ENCODE data around the gene B4GALNT3.

Gene B4GALNT3

GRCh38 chr12:578748-579419 lies 119.1 kb downstream of the B4GALNT3 start:
- DNase-seq: no peak

GRCh38 chr12:579420-580110 lies 119.8 kb downstream of the B4GALNT3 start:
- no peak for DNase-seq

- no peak for DNase-seq
Observed at GRCh38 chr12:580813-581212, 121.1 kb downstream of the B4GALNT3 start.

GRCh38 chr12:581321-581720 lies 121.6 kb downstream of the B4GALNT3 start:
- DNase-seq: no peak

GRCh38 chr12:581746-582145 lies 122.0 kb downstream of the B4GALNT3 start:
- no peak for DNase-seq

- DNase-seq: no peak
Observed at GRCh38 chr12:583251-583869, 123.6 kb downstream of the B4GALNT3 start.

GRCh38 chr12:585062-586061 lies 125.6 kb downstream of the B4GALNT3 start:
- DNase-seq: no peak

- DNase-seq: no peak
Observed at GRCh38 chr12:586318-587071, 126.8 kb downstream of the B4GALNT3 start.

GRCh38 chr12:587132-588023 lies 127.6 kb downstream of the B4GALNT3 start:
- no peak for DNase-seq

- DNase-seq: no peak
Observed at GRCh38 chr12:588024-588322, 128.2 kb downstream of the B4GALNT3 start.

GRCh38 chr12:588646-589045 lies 128.9 kb downstream of the B4GALNT3 start:
- no peak for DNase-seq

- DNase-seq: no peak
Observed at GRCh38 chr12:590206-590750, 130.5 kb downstream of the B4GALNT3 start.

GRCh38 chr12:591167-592023 lies 131.7 kb downstream of the B4GALNT3 start:
- no peak for DNase-seq

- DNase-seq: no peak
Observed at GRCh38 chr12:592024-592505, 132.3 kb downstream of the B4GALNT3 start.

GRCh38 chr12:593396-594270 lies 133.9 kb downstream of the B4GALNT3 start:
- DNase-seq: no peak

- DNase-seq: no peak
Observed at GRCh38 chr12:597926-598568, 138.3 kb downstream of the B4GALNT3 start.

- DNase-seq: no peak
Observed at GRCh38 chr12:599756-600155, 140.0 kb downstream of the B4GALNT3 start.

Data from stimulated activated CD4-positive, alpha-beta T cell treated with anti-CD3 and anti-CD28 coated beads, Interleukin-4, amount 100 ng/mL, for 24 hours (primary cell).